Mesenchymal stem cell (in vitro differentiated cells and primary cell): Measurements from ENCODE around the gene FXYD2.

ENCODE experiments used
- DNase-seq: peaks from one replicate; pipeline ENCODE4 v3.0.0-alpha.2; 2013
- H2AFZ ChIP-seq: one replicate; pipeline ENCODE4 v1.6.1; 2013; ENCODE audit warnings: low read depth, mild to moderate bottlenecking, control low read depth, inconsistent platforms, low read length, moderate library complexity
- H2AK5ac ChIP-seq: 2 replicates; pipeline ENCODE4 v1.6.1; 2013; ENCODE audit warnings: low read length, moderate library complexity, mild to moderate bottlenecking, inconsistent platforms; ENCODE audit not compliant: severe bottlenecking
- H2BK120ac ChIP-seq: one replicate; pipeline ENCODE4 v1.6.1; 2013; ENCODE audit warnings: low read depth, mild to moderate bottlenecking, inconsistent platforms, low read length, moderate library complexity
- H2BK12ac ChIP-seq, 2 experiments: one replicate each; pipeline ENCODE4 v1.6.1; 2013; ENCODE audit warnings: inconsistent platforms in 2 of 2, low read length in 2 of 2, mild to moderate bottlenecking in 2 of 2, moderate library complexity in 2 of 2, control low read depth in 1 of 2
- H2BK15ac ChIP-seq: one replicate; pipeline ENCODE4 v1.6.1; 2013; ENCODE audit warnings: mild to moderate bottlenecking, low read depth, inconsistent platforms; ENCODE audit not compliant: poor library complexity, severe bottlenecking
- H2BK5ac ChIP-seq: 2 replicates; pipeline ENCODE4 v1.6.1; 2013; ENCODE audit warnings: low read depth, mild to moderate bottlenecking, low read length, control low read depth, inconsistent platforms; ENCODE audit not compliant: poor library complexity, severe bottlenecking
- H3K14ac ChIP-seq, 2 experiments: one replicate each; pipeline ENCODE4 v1.6.1; 2013; ENCODE audit warnings: inconsistent platforms in 2 of 2, low read length in 2 of 2, control low read depth in 1 of 2, mild to moderate bottlenecking in 1 of 2, moderate library complexity in 1 of 2
- H3K18ac ChIP-seq, 2 experiments: one replicate each; pipeline ENCODE4 v1.6.1; 2013; ENCODE audit warnings: inconsistent platforms in 2 of 2, low read length in 2 of 2, control low read depth in 1 of 2, low read depth in 1 of 2, mild to moderate bottlenecking in 1 of 2
- H3K23ac ChIP-seq, 2 experiments: one replicate each; pipeline ENCODE4 v1.6.1; 2013; ENCODE audit warnings: inconsistent platforms in 2 of 2, low read length in 2 of 2, mild to moderate bottlenecking in 2 of 2, moderate library complexity in 2 of 2, control low read depth in 1 of 2
- H3K27ac ChIP-seq: 2 replicates; pipeline ENCODE4 v1.5.1; 2013; ENCODE audit warnings: mild to moderate bottlenecking, moderate library complexity, low read length, control low read depth, inconsistent platforms; ENCODE audit not compliant: poor library complexity, severe bottlenecking
- H3K27me3 ChIP-seq, 2 experiments: 2 replicates each; pipeline versions ENCODE4 v1.6.1 to v1.7.0; 2013; ENCODE audit warnings: low read length in 2 of 2, mild to moderate bottlenecking in 2 of 2, moderate library complexity in 2 of 2, control low read depth in 1 of 2, inconsistent platforms in 1 of 2; ENCODE audit not compliant: control insufficient read depth in 1 of 2, insufficient read depth in 1 of 2
- H3K36me3 ChIP-seq, 2 experiments: 2 replicates each; pipeline versions ENCODE4 v1.6.1 to v1.7.0; 2013; ENCODE audit warnings: low read length in 2 of 2, control low read depth in 1 of 2, inconsistent platforms in 1 of 2, low read depth in 1 of 2, mild to moderate bottlenecking in 1 of 2; ENCODE audit not compliant: insufficient read depth in 2 of 2, control insufficient read depth in 1 of 2
- H3K4ac ChIP-seq, 2 experiments: one replicate each; pipeline ENCODE4 v1.6.1; 2013; ENCODE audit warnings: inconsistent platforms in 2 of 2, low read length in 2 of 2, mild to moderate bottlenecking in 2 of 2, moderate library complexity in 2 of 2, control low read depth in 1 of 2, low read depth in 1 of 2
- H3K4me1 ChIP-seq: 2 replicates; pipeline ENCODE4 v1.6.1; 2013; ENCODE audit warnings: low read depth, low read length, control low read depth; ENCODE audit not compliant: control insufficient read depth, insufficient read depth
- H3K4me2 ChIP-seq: 2 replicates; pipeline ENCODE4 v1.6.1; 2013; ENCODE audit warnings: low read length, mild to moderate bottlenecking, inconsistent platforms; ENCODE audit not compliant: poor library complexity, severe bottlenecking
- H3K4me3 ChIP-seq, 2 experiments: 2 replicates each; pipeline versions ENCODE4 v1.5.1 to v1.7.0; 2013; ENCODE audit warnings: low read length in 2 of 2, mild to moderate bottlenecking in 2 of 2, control low read depth in 1 of 2, low read depth in 1 of 2; ENCODE audit not compliant: insufficient read depth in 1 of 2
- H3K79me1 ChIP-seq: replicated peaks from 2 replicates; pipeline ENCODE4 v1.6.1; 2013; ENCODE audit warnings: mild to moderate bottlenecking, control low read depth, low read length, inconsistent platforms; ENCODE audit not compliant: poor library complexity, severe bottlenecking
- H3K9ac ChIP-seq: 2 replicates; pipeline ENCODE4 v1.7.0; 2013; ENCODE audit warnings: mild to moderate bottlenecking, low read length, moderate library complexity
- H3K9me3 ChIP-seq: 2 replicates; pipeline ENCODE4 v1.7.0; 2013; ENCODE audit warnings: mild to moderate bottlenecking, low read length; ENCODE audit not compliant: control insufficient read depth
- H4K8ac ChIP-seq: one replicate; pipeline ENCODE4 v1.6.1; 2013; ENCODE audit warnings: inconsistent platforms, mild to moderate bottlenecking, low read length, moderate library complexity
- H4K91ac ChIP-seq: one replicate; pipeline ENCODE4 v1.6.1; 2013; ENCODE audit warnings: mild to moderate bottlenecking, low read length, inconsistent platforms
- WGBS: methylation state at CpG from one replicate; pipeline ENCODE4 v1.1.7; 2013; ENCODE audit warnings: mixed read lengths; 5-methylcytosine and 5-hydroxymethylcytosine counted together

Gene FXYD2

DNA sequence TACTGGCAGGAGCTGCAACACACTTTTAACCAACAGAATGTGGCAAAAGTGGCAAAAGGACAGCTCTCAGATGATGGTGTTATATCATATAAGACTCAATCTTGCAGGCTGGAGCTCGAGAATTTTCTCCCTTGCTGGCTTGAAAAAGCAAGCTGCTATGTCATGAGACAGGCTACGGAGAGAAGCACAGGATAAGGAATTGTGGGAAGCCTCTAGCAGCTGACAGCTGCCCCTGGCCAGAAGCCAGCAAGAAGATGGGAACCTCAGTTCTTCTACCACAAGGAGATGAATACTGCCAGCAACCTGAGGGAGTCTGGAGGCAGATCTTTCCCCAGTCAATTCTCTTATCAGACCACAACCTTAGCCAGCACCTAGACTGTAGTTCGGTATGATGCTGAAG lies 27.3 kb upstream of the FXYD2 start:
- H3K4me3 ChIP-seq, result no peak overlapping the region
- peaks cover 2% of the 10 kb centered on the region for H3K4me1 ChIP-seq
- H3K23ac ChIP-seq, result no peak overlapping the region
- no peak overlapping the region for H4K8ac ChIP-seq
- H3K18ac ChIP-seq, result no peak overlapping the region
- H3K4ac ChIP-seq, result no peak overlapping the region
- H2BK120ac ChIP-seq, result no peak overlapping the region
- H3K27ac ChIP-seq, result no peak overlapping the region
- no peak overlapping the region for H2BK5ac ChIP-seq
- H3K9me3 ChIP-seq, result peaks cover 12% of the 10 kb centered on the region
- H3K27me3 ChIP-seq, result peaks cover 0 to 8% of the 10 kb centered on the region in 2 experiments
- WGBS, result 76% methylated on average over 3 of the region's 3 CpGs
- no peak overlapping the region for H2AFZ ChIP-seq
- H3K14ac ChIP-seq, result no peak overlapping the region
- H3K9ac ChIP-seq, result no peak overlapping the region
- no peak overlapping the region for H3K4me2 ChIP-seq
- H2AK5ac ChIP-seq, result no peak overlapping the region
- H3K79me1 ChIP-seq, result peaks cover 14% of the 10 kb centered on the region
- H3K36me3 ChIP-seq, result peaks cover 0 to 12% of the 10 kb centered on the region in 2 experiments
- H4K91ac ChIP-seq, result no peak overlapping the region
- H2BK12ac ChIP-seq, result no peak overlapping the region
- no peak for DNase-seq
- no peak overlapping the region for H2BK15ac ChIP-seq

DNA sequence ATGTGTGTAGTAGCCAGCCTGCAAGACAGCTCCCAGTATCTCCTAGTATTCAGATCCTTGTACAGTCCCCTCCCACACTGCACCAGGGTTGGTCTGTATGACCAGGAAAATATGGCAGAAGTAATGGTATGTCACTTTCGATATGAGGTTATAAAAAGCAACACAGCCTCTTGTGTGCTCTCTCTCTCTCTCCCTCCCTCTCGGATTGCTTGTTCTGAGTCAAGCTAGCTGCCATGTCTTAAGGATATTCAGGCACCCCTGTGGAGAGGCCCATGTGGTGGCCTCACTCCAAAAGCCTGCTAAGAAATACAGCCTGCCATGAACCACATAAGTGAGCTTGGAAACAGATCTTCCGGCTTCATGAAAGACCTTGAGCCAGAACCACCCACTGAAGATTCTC lies 26.6 kb upstream of the FXYD2 start:
- H3K9ac ChIP-seq, result no peak overlapping the region
- H4K8ac ChIP-seq, result no peak overlapping the region
- no peak overlapping the region for H2AK5ac ChIP-seq
- H3K36me3 ChIP-seq, result peaks cover 0 to 10% of the 10 kb centered on the region in 2 experiments
- H2BK120ac ChIP-seq, result no peak overlapping the region
- no peak for DNase-seq
- H3K14ac ChIP-seq, result no peak overlapping the region
- 81% methylated on average over 3 of the region's 3 CpGs for WGBS
- no peak overlapping the region for H4K91ac ChIP-seq
- no peak overlapping the region for H2BK12ac ChIP-seq
- no peak overlapping the region for H2BK15ac ChIP-seq
- peaks cover 12% of the 10 kb centered on the region for H3K9me3 ChIP-seq
- H3K4me1 ChIP-seq, result peaks cover 2% of the 10 kb centered on the region
- peaks cover 0 to 5% of the 10 kb centered on the region in 2 experiments for H3K27me3 ChIP-seq
- no peak overlapping the region for H3K27ac ChIP-seq
- H3K4me3 ChIP-seq, result no peak overlapping the region
- no peak overlapping the region for H2BK5ac ChIP-seq
- H3K4ac ChIP-seq, result no peak overlapping the region
- H3K23ac ChIP-seq, result no peak overlapping the region
- no peak overlapping the region for H3K4me2 ChIP-seq
- H2AFZ ChIP-seq, result no peak overlapping the region
- no peak overlapping the region for H3K18ac ChIP-seq
- H3K79me1 ChIP-seq, result peaks cover 14% of the 10 kb centered on the region

DNA sequence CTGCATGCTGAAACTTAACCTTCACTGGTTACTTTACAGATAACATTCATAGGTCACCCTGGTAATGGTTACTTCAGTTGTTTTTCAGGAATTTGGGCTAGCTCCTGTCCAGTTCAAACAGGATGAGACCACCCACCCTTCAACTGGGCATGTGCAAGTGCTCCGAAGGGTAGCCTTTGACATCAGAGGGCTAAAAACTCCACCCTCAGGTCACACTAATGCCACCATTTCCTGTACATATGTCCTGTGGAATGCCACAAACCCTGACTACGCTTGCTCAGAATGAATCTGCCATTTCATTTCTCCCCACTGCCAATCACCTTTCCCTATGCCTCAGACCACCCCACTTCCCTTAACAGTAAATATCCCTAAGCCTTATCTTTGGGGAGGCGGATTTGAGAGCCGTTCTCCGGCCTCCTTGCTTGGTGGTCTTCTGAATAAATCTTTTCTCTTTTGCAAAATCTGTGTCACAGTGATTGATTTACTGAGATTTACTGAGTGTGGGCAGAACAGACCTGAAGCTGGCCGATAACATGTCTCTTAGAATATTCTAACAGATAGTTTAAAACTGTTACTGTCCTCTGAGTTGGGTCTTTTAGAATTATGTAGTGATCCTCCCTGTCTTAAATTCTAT lies 25.4 kb upstream of the FXYD2 start:
- no peak overlapping the region for H4K8ac ChIP-seq
- no peak overlapping the region for H3K4me3 ChIP-seq
- WGBS, result 91% methylated on average over 5 of the region's 6 CpGs
- DNase-seq, result no peak
- no peak overlapping the region for H2AFZ ChIP-seq
- H3K9me3 ChIP-seq, result peaks cover 12% of the 10 kb centered on the region
- H3K4me2 ChIP-seq, result no peak overlapping the region
- H2BK5ac ChIP-seq, result no peak overlapping the region
- H2AK5ac ChIP-seq, result no peak overlapping the region
- H3K9ac ChIP-seq, result no peak overlapping the region
- H2BK15ac ChIP-seq, result no peak overlapping the region
- H3K4me1 ChIP-seq, result no peaks in the 10 kb centered on the region
- H3K79me1 ChIP-seq, result peaks cover 9% of the 10 kb centered on the region
- no peak overlapping the region for H2BK120ac ChIP-seq
- H3K36me3 ChIP-seq, result peaks cover 0 to 6% of the 10 kb centered on the region in 2 experiments
- H4K91ac ChIP-seq, result no peak overlapping the region
- no peak overlapping the region for H3K23ac ChIP-seq
- H2BK12ac ChIP-seq, result no peak overlapping the region
- H3K27me3 ChIP-seq, result no peaks in the 10 kb centered on the region
- no peak overlapping the region for H3K27ac ChIP-seq
- H3K14ac ChIP-seq, result no peak overlapping the region
- no peak overlapping the region for H3K4ac ChIP-seq
- H3K18ac ChIP-seq, result no peak overlapping the region

DNA sequence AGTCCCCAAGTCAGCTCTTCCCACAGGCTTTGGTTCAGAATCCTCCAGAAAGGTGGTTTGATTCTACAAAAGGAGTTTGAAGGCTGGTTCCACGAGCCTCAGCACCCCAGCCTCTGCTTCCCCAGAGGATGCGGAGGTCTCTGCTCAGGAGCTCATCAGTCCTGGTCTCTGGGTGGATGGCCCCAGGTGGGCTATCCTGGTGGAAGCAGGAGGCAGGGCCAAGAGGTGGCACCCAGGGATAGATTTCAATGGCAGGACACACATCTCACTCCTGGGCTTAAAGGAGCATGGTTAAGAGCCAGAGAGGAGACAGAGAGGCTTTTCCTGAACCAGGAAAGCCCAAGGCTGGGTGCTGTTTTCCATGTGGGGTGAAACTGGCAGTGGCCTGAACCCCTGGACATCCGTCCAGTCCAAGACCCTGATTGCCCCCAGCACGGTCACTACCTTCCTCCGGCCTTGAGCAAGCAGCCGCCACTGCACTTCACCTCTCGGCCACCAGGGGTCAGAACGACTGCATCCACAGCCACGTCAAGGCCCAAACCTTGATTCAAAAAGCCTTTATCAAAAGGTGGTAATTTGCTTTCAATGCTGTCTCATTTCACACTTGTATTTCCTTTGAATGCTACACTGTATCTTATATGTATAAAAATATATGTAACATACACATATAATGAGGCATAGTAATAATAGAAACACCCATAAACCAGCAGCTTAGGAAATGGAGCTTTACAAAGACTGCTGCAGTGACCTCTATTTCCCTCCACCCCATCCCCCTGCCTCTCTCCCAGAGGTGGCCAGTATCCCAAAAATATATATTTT lies 19.3 kb upstream of the FXYD2 start:
- Histone ChIP-seq H4K8ac (no peak overlapping the region), H4K91ac (no peak overlapping the region), H2AFZ (no peak overlapping the region), H2BK12ac (peak overlapping the region in 1 of 2 experiments; percentile 51), H2AK5ac (peak overlapping the region; percentile 41), H3K79me1 (peaks cover 3% of the 10 kb centered on the region), H3K23ac (no peak overlapping the region), H3K4ac (no peak overlapping the region), H3K27ac (no peak overlapping the region), H3K27me3 (peaks cover 0 to 26% of the 10 kb centered on the region in 2 experiments), H3K36me3 (peaks cover 0 to 23% of the 10 kb centered on the region in 2 experiments), H3K4me2 (no peak overlapping the region), H3K14ac (no peak overlapping the region), H2BK15ac (no peak overlapping the region), H3K4me3 (no peak overlapping the region), H3K9ac (no peak overlapping the region), H3K18ac (peak overlapping the region in 1 of 2 experiments; percentile 14), H2BK5ac (no peak overlapping the region), H3K9me3 (no peaks in the 10 kb centered on the region), H3K4me1 (peaks cover 13% of the 10 kb centered on the region), H2BK120ac (no peak overlapping the region)
- WGBS, result 26% methylated on average over 8 of the region's 9 CpGs
- peak; percentile 69 for DNase-seq
